T1000 (cell line): ENCODE data around the gene PTPRN2.
"Not testable (repeated sequence)": the region's sequence is repeated elsewhere in the genome, so short reads cannot be mapped to it uniquely, and the experiment has no call there.

Experiments
- DNase-seq: peaks from one replicate; lab custom pipeline; 2025; ENCODE audit warnings: mixed read lengths; lab: John Stamatoyannopoulos, UW

The PTPRN2 gene

DNA sequence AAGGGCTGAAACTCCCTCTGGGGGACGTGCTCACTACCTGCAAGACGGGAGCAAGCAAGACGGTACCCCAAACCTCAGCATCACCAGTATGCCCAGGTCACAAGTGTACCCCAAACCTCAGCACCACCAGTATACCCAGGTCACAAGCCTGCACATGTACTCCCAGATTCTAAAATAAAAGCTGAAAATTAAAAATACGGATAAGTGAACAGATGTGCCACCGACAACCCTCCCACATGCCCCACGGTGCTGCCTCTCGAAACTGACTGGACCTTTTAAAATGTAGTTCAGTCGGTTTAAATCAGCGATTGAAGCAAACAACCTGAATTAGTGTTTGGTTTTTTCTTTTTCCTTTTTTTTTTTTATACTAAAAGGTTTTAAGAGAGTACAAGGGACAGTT, 684.3 kb downstream of the PTPRN2 start:
- DNase-seq, result no peak

DNA sequence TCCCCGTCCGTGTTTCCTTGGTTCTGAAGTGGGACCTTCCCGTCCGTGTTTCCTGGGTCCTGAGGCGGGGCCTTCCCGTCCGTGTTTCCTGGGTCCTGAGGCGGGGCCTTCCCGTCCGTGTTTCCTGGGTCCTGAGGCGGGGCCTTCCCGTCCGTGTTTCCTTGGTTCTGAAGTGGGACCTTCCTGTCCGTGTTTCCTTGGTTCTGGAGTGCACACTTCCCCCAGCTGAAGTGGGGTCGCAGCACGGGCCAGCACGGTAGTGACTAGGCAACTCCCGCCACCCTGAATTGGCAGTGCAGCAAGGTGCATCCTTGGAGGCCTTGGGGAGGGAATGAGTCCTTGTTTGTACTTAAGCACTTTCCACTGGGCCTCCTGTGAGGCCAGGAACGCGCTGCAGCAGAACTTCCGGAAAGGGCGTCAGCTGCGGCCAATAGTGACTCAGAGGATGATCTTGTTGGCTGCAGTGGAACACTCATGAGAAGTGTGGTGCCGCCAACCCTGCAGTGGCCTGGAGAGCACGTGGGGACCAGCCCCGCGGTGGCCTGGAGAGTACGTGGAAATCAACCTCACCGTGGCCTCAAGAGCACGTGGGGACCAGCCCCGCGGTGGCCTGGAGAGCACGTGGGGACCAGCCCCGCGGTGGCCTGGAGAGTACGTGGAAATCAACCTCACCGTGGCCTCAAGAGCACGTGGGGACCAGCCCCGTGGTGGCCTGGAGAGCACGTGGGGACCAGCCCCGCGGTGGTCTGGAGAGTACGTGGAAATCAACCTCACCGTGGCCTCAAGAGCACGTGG, 685.6 kb downstream of the PTPRN2 start:
- DNase-seq, result not testable (repeated sequence)

DNA sequence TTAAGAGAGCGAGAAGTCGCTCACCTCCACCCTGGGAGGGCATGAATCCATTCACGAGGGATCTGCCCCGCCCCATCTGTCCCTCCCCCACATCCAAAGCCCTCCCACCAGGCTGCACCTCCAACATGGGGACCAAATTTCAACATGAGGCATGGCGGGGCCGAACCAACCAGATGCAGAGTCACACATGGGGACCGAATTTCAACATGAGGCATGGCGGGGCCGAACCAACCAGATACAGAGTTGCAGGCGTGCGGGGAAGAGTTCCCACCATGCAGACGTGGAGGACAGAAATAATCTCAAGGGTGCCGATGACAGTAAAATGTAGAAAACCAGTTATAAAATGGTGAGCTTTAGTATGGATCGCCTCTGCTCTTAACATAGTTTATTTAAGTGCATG, 686.5 kb downstream of the PTPRN2 start:
- no peak for DNase-seq

DNA sequence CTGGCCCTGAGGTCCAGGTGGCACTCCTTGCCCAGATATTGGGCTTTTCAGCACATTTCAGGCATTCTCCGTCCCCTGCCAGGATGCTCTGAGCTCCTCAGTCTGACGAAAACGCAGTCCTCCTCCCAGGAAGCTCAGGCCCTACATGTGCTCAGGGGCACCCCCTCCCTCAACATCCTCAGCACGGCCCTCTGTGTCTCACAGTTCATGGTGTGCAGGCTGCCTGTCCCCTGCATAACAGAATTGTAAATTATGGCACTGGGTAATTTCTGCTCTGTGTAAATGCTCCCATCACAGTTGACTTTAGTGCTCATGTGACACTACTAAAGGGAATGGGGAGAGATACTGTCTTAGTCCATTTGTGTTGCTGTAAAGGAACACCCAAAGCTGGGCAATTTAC, 687.1 kb downstream of the PTPRN2 start:
- DNase-seq, result no peak

DNA sequence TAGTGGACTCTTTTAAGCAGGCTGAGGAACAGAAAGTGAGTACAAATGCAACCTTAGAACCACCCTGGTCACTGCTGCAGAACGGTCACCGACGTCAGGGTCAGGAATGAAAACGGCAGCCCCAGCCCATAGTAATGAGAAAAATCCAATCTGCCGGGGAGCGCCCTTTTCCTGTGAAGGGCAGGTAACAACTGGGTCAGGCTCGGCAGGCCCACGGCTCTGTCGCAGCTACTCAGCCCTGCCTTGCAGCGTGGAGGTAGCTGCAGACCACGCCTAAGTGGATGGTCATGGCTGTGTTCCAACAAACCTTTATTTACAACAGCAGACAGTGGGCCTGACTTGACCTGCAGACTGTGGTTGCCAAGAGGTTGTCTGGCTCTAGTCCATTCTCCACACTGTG, 687.6 kb downstream of the PTPRN2 start:
- no peak for DNase-seq

DNA sequence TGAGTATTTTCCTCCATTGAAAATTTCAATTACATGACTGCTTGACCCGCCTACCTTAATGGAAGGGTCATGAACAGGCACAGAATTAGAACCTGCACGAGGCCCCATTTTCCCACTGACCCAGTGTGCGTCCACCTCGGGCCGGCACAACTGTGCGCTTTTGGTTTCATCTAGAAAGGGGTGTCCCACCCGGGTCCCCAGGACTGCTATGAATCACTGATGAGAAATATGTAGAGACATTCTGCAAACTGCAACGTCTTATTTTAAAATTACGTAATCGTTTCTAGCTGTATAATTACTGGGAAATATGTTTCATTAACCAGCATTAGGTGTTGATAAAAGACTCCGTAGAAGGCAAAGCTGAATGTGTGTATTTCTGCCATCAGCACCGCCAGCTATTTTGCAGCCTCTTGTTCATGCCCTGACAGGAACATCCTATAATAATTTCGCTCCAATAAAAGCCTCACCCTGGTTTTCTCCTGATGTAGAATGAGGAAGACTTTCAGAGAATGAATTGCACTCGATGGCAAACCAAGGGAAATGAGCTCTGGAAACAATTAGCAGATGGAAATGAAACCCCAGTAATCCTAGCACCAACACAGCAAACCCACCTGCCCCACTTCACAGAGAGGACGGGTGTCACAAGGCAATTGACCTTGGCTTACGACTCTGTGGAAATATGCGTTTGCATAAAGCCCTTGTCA, 688.7 kb downstream of the PTPRN2 start:
- DNase-seq, result no peak

DNA sequence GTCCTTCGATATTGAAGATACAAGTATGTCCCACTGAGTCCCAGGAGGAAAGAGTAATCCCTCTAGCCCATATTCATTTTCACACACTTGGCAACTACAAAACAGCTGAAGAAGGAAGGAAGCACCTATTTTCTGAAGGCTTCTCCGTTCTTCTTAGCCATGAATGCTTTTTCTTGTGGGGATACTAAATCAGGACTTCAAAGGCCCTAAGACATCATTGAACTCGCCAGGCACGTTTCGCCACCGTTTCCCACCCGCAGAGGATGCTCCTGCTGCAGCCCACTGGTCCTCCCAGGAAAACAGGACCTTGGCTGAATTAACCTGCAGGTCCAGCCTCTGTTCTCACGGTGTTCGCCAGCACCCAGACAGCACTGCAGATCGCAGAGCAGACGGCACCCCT, 689.4 kb downstream of the PTPRN2 start:
- no peak for DNase-seq

DNA sequence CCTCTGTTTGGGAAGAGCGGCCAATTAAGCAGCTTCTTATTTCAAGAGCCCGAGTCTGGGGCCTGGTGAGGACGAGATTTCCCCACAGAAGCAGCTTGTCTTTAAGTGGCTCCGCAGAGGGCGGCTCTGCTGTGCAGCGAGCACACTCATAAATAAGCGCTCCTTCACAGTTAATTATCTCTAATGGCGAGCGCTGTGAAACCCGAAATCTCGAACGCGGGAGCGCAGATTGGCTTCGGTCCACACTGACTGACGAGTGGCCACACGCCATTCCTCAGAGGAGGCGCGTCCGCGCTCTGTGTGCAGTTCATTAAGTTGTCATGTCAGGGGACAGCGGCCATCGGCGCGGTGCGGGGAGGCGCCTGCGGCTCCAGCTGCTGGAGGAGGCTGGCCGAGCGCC, 689.9 kb downstream of the PTPRN2 start:
- DNase-seq, result no peak

DNA sequence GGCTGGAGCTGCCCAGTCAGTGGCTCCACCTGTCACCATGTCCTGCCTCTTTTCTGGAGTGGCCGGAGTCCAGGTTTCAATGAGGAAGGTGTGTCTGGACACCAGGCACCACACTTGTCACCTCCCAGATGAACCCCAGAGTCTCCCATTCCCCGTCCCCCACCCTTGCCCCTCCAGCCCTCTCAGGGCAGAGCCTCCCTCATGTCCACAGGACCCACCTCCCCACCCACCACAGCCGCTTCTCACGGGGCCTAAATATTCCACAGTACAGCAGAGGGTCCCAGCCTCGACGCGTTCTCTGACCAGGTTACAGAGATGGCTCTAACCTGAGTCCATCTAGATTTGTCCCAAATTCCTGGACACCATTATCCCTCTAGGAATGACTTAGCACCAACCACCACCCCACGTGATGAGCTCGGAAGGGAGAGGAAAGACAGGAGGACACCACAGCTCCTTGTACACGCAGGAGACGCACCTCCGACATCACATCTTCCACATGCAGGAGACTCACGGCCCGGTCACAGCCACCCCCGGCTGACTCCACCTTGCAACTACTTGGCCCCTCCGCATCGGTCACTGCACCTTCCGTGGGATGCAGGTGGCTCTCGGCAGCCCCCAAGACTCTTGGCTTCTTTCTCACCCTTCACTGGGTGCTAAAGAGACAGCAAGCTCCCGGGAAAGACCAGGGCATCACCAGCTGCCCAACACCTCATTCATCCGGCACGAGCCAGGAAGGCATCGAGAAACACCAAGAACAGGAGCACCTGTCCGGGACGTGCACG, 690.7 kb downstream of the PTPRN2 start:
- no peak for DNase-seq

DNA sequence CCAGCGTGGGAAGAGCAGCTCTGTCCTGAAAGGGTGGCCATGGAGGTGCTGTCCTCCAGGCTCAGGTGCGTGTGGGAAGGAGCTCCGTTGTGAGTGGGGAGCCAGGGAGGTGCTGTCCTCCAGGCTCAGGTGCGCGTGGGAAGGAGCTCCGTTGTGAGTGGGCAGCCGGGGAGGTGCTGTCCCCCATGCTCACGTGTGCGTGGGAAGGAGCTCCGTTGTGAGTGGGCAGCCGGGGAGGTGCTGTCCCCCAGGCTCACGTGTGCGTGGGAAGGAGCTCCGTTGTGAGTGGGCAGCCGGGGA, 691.3 kb downstream of the PTPRN2 start:
- DNase-seq, result not testable (repeated sequence)

DNA sequence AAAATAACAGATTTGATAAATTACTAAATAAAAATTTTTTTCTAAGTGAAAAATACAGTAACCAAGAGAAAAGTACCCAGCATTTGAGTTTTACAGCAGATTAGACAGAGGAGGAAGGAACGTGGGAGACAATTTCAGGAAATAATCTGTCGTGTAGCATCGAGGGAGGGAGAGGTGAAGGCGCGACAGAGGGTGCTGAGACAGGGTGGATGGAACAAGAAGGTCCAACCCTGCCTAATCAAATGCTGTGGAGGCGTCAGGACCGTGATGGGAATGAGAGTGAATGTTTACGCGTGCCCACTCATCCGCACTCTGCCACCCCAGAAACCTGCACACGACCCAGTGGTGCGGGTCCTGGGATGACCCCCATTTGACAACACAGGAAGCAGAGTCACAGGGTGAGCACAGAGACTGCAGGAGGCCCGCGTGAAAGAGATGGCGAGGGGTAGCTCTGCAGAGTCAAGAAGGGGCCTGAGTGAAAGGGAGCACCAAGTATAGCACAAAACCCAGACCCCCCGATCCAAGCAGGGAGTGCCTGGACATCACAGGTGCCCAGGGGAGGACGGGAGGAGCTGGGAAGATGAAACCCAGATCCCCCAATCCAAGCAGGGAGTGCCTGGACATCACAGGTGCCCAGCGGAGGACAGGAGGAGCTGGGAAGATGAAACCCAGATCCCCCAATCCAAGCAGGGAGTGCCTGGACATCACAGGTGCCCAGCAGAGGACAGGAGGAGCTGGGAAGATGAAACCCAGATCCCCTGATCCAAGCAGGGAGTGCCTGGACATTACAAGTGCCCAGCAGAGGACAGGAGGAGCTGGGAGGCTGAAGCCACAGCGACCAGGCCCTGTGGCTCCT, 691.9 kb downstream of the PTPRN2 start:
- no peak for DNase-seq

DNA sequence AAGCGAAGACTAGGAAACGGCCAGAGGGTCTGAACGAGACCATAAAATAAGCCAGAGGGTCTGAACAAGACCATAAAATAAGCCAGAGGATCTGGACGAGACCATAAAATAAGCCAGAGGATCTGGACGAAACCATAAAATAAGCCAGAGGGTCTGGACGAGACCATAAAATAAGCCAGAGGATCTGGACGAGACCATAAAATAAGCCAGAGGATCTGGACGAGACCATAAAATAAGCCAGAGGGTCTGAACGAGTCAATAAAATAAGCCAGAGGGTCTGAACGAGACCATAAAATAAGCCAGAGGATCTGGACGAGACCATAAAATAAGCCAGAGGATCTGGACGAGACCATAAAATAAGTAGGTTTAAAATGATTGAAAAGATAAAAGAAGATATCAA, 692.5 kb downstream of the PTPRN2 start:
- not testable (repeated sequence) for DNase-seq

DNA sequence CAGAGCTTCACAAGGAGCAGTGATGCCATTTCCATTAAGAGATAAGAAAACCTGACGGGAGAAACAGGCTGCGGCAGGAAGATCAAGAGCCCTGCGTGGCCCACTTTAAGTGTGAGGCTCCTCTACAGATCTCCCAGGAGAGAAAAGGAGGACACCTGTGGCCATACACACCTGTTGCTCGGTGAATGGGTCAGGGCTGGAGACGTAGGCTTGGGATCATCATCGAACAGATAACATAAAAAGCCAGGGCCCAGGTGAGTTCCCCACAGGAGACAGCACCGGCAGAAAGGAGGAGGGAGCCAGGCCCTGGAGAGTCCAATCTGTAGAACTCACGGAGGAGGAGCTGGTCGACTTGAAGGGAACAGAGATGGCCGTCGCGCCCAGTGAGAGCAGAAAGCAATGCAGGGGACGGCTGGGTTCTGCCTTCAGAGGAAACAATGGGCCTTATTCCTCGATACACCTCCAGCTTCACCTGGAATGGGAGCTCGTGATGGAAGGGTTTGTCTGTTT, 694.0 kb downstream of the PTPRN2 start:
- DNase-seq, result no peak

DNA sequence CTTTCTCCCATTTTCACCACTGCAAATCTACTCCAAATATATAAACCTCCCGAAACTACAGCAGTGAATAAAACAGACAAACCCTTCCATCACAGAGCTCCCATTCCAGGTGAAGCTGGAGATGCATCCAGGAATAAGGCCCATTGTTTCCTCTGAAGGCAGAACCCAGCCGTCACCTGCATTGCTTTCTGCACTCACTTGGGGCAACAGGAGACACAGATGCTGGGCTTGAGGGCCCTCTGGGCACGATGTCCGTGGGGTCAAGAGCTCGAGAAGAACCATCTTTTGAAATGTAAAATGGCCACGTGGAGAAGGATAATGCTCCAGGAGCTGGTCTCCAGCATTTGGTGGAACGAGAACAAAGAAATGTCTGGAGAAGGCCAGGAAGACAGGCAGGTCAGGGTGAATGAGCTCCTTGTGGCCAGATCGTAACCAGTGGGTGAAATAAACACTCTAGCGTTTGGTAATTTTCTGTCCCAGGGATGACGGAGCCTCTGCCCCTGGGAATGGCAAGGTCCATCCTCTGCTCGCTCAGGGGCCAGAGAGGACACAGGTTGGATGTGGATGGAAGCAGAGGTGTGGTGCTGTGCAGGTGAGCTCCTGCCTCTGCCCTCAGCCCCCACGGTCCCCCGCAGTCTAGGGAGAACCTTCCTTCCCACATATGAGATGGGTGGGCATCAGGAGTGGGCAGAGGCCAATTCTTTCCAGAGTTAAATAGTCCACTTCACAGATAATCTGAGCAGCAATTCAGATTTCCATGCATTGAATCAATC, 694.7 kb downstream of the PTPRN2 start:
- DNase-seq, result no peak

DNA sequence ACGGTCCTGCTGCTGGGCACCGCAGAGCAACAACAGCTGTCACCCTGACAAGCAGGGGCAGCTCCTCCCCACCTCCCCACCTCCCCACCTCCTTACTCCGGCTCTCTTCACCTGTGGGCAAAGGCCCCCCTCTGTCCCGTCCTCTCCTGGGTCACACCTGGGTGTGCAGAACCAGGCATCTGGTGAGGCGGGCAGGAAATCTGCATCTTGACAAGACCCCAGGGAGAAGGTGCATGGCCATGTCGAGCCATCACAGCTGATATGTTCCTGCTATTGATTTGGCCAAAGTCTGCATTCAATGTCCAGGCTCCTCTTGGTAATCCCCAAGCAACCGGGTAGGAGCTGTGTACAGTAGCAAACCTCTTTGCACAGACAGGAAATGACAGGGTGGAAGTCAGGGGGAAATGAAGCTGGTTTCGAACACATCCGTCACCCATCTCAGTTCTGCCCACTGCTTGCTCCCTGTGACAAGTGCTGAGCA, 696.7 kb downstream of the PTPRN2 start:
- DNase-seq, result no peak

DNA sequence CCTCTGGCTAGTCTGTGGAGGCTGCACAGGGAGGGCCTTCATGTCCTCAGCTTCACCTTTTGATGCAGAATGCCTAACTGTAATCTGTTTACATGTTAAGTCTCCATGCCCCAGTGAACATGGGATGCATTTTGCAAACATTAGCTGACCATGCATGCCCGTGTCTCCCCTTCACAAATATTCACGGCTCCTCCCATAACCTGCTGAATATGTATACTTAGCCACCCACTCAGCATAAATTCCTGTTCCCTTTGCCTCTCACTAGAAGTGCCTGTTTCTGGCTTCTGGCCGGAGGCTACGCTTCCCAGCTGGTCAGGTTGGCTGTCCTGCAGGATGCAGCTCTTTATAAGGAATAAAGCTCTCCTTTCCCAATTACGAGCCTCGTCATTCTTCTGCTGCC, 698.1 kb downstream of the PTPRN2 start:
- no peak for DNase-seq

DNA sequence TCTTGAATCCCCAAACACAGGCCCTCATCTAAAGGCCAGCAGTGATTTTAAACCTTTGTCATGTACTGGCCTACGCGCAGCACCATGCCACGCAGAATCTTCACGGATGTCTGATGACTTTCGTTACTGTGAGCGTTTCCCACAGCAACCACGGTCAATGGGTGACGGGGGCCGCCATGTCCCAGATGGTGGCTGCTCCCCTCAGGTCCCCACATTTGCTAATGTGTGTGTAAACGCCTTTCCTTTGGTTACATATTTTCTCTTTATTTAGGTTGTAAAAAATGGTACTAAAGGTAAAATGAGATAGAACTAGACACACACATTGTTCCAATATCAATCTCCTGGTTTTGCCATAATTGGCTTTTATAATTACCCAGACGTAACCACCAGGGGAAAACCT, 699.0 kb downstream of the PTPRN2 start:
- DNase-seq, result no peak

DNA sequence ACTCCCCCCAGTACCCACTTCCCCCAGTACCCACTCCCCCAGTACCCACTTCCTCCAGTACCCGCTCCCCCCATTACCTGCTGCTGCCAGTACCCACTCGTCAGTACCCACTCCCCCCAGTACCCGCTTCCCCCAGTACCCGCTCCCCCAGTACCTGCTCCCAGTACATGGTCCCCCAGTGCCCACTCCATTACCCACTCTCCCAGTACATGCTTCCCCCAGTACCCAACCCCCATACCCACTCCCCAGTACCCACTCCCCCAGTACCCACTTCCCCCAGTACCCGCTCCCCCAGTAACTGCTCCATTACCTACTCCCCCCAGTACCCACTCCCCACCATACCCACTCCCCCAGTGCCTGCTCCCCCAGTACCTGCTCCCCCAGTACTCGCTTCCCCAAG, 700.2 kb downstream of the PTPRN2 start:
- no peak for DNase-seq

DNA sequence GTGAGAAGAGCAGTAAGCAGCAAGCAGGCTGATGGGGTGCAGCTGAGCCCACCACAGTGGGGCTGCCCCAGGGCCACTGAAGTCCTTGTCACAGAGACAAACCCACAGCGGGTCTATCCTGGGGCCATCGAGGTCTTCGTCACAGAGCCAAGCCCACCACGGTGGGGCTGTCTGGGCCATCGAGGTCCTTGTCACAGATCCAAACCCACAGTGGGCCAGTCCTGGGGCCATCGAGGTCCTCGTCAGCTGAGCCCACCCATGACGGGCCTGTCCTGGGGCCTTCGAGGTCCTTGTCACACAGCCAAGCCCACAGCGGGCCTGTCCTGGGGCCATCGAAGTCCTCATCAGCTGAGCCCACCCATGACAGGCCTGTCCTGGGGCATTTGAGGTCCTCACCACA, 700.9 kb downstream of the PTPRN2 start:
- DNase-seq, result no peak

DNA sequence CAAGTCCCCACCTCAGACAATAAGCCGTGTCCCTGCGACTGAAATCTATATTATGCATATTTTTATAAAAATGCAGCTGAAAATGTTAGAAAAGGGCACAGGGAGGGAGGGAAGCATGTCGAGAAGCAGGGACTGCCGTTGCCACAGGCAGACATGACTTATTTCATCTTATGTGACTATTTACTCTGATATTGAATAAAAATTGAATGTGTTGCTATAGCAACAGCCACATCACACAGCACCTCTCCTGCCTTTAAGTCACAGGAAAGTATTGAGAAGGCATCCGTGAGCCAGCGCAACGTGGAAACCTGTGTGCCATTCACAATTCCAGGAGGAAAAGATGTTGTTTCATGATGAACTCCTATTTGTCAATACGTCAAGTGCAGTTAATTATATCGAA, 701.4 kb downstream of the PTPRN2 start:
- DNase-seq, result no peak

DNA sequence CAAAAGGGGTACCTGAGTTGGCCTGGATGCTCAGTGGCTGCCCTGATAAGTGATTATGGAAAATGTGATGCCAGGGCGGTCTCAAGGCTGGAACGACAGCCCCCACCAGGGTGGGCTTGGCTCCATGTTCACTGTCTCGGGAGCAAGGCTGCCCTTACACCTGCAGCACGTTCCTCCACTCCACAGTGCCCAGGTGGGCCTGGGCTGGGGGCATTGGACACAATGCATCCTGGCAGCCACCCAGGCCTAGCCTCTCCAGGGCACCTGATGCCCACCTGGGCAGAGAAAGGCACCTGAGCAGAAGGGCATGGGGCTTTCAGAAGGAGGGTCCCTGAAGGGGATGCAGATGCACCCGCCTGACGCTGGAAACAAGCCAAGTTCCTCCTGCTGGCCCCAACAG, 702.5 kb downstream of the PTPRN2 start:
- no peak for DNase-seq
